ENCODE data around the gene FAM3D. TPM values are rescaled to one million over a fixed set of nuclear protein-coding genes. Genes with fewer than 3 reads are reported as not detected.

The FAM3D gene
- total and polyA plus RNA-seq, 5 donors from 2014 or later: not detected

GRCh38 chr3:58692484-58692883 lies 25.9 kb upstream of the FAM3D start:
- Mint-ChIP-seq H3K4me3 (no peak overlapping the region), H3K36me3 (no peaks in the 10 kb centered on the region), H3K9me3 (peaks cover 0 to 8% (median 2%) of the 10 kb centered on the region in 7 donors), H3K27me3 (peaks cover 6% of the 10 kb centered on the region), H3K4me1 (no peaks in the 10 kb centered on the region), H3K27ac (no peak overlapping the region)
- no peak overlapping the region for H3K27ac ChIP-seq (ENCODE audit: insufficient read depth, low read length, poor library complexity, severe bottlenecking)
- peaks cover 4 to 9% of the 10 kb centered on the region in 2 experiments for H3K9me3 ChIP-seq (ENCODE audit: control insufficient read depth in 2 of 2, low read length in 2 of 2)
- ATAC-seq (ENCODE audit: low read depth in 2 of 2) (no peak), DNase-seq (no peak)
- H3K36me3 ChIP-seq (ENCODE audit: control insufficient read depth, insufficient read depth, low read length): no peaks in the 10 kb centered on the region
- H3K4me3 ChIP-seq (ENCODE audit: low read depth, low read length): no peak overlapping the region
- no peaks in the 10 kb centered on the region for H3K27me3 ChIP-seq (ENCODE audit: control insufficient read depth, insufficient read depth, low read length)
- no peaks in the 10 kb centered on the region for H3K4me1 ChIP-seq (ENCODE audit: control insufficient read depth, insufficient read depth, low read length, poor library complexity, severe bottlenecking)

- peak in 1 of 3 donors; percentile 2 for DNase-seq
- no peak for ATAC-seq (ENCODE audit: low read depth in 2 of 2)
- no peak overlapping the region for H3K4me3 ChIP-seq (ENCODE audit: low read depth, low read length)
- H3K4me1 Mint-ChIP-seq: no peaks in the 10 kb centered on the region
- H3K36me3 ChIP-seq (ENCODE audit: control insufficient read depth, insufficient read depth, low read length): no peaks in the 10 kb centered on the region
- H3K9me3 ChIP-seq (ENCODE audit: control insufficient read depth in 2 of 2, low read length in 2 of 2): peaks cover 4 to 9% of the 10 kb centered on the region in 2 experiments
- H3K27ac Mint-ChIP-seq: no peak overlapping the region
- no peak overlapping the region for H3K27ac ChIP-seq (ENCODE audit: insufficient read depth, low read length, poor library complexity, severe bottlenecking)
- no peaks in the 10 kb centered on the region for H3K27me3 ChIP-seq (ENCODE audit: control insufficient read depth, insufficient read depth, low read length)
- no peaks in the 10 kb centered on the region for H3K36me3 Mint-ChIP-seq
- no peak overlapping the region for H3K4me3 Mint-ChIP-seq
- H3K9me3 Mint-ChIP-seq: peaks cover 0 to 8% (median 2%) of the 10 kb centered on the region in 7 donors
- H3K4me1 ChIP-seq (ENCODE audit: control insufficient read depth, insufficient read depth, low read length, poor library complexity, severe bottlenecking): no peaks in the 10 kb centered on the region
- peaks cover 6% of the 10 kb centered on the region for H3K27me3 Mint-ChIP-seq
Measured at GRCh38 chr3:58691997-58692396, 25.4 kb upstream of the FAM3D start.

GRCh38 chr3:58690490-58690889 lies 23.9 kb upstream of the FAM3D start:
- H3K36me3 ChIP-seq (ENCODE audit: control insufficient read depth, insufficient read depth, low read length): no peaks in the 10 kb centered on the region
- no peak overlapping the region for H3K4me3 ChIP-seq (ENCODE audit: low read depth, low read length)
- ATAC-seq (ENCODE audit: low read depth in 2 of 2) (no peak), DNase-seq (no peak)
- Mint-ChIP-seq H3K4me1 (no peaks in the 10 kb centered on the region), H3K27ac (no peak overlapping the region), H3K9me3 (peaks cover 0 to 10% (median 2%) of the 10 kb centered on the region in 7 donors), H3K36me3 (no peaks in the 10 kb centered on the region), H3K27me3 (peaks cover 6% of the 10 kb centered on the region), H3K4me3 (no peak overlapping the region)
- H3K27ac ChIP-seq (ENCODE audit: insufficient read depth, low read length, poor library complexity, severe bottlenecking): no peak overlapping the region
- H3K9me3 ChIP-seq (ENCODE audit: control insufficient read depth in 2 of 2, low read length in 2 of 2): peaks cover 4 to 9% of the 10 kb centered on the region in 2 experiments
- no peaks in the 10 kb centered on the region for H3K27me3 ChIP-seq (ENCODE audit: control insufficient read depth, insufficient read depth, low read length)
- no peaks in the 10 kb centered on the region for H3K4me1 ChIP-seq (ENCODE audit: control insufficient read depth, insufficient read depth, low read length, poor library complexity, severe bottlenecking)

- no peak for DNase-seq
- H3K27ac ChIP-seq (ENCODE audit: insufficient read depth, low read length, poor library complexity, severe bottlenecking): no peak overlapping the region
- Mint-ChIP-seq H3K9me3 (peaks cover 0 to 10% (median 2%) of the 10 kb centered on the region in 7 donors), H3K27ac (no peak overlapping the region), H3K4me1 (no peaks in the 10 kb centered on the region), H3K4me3 (no peak overlapping the region), H3K36me3 (no peaks in the 10 kb centered on the region), H3K27me3 (peaks cover 6% of the 10 kb centered on the region)
- H3K4me3 ChIP-seq (ENCODE audit: low read depth, low read length): no peak overlapping the region
- no peaks in the 10 kb centered on the region for H3K4me1 ChIP-seq (ENCODE audit: control insufficient read depth, insufficient read depth, low read length, poor library complexity, severe bottlenecking)
- H3K27me3 ChIP-seq (ENCODE audit: control insufficient read depth, insufficient read depth, low read length): no peaks in the 10 kb centered on the region
- no peaks in the 10 kb centered on the region for H3K36me3 ChIP-seq (ENCODE audit: control insufficient read depth, insufficient read depth, low read length)
- no peak for ATAC-seq (ENCODE audit: low read depth in 2 of 2)
- H3K9me3 ChIP-seq (ENCODE audit: control insufficient read depth in 2 of 2, low read length in 2 of 2): peaks cover 4 to 9% of the 10 kb centered on the region in 2 experiments
Measured at GRCh38 chr3:58688574-58688973, 22.0 kb upstream of the FAM3D start.

GRCh38 chr3:58686847-58687246 lies 20.3 kb upstream of the FAM3D start:
- ATAC-seq (ENCODE audit: low read depth in 2 of 2): no peak
- Histone ChIP-seq H3K4me1 (ENCODE audit: control insufficient read depth, insufficient read depth, low read length, poor library complexity, severe bottlenecking) (no peaks in the 10 kb centered on the region), H3K4me3 (ENCODE audit: low read depth, low read length) (no peak overlapping the region), H3K27me3 (ENCODE audit: control insufficient read depth, insufficient read depth, low read length) (no peaks in the 10 kb centered on the region), H3K27ac (ENCODE audit: insufficient read depth, low read length, poor library complexity, severe bottlenecking) (no peak overlapping the region), H3K9me3 (ENCODE audit: control insufficient read depth in 2 of 2, low read length in 2 of 2) (peaks cover 3 to 5% of the 10 kb centered on the region in 2 experiments), H3K36me3 (ENCODE audit: control insufficient read depth, insufficient read depth, low read length) (no peaks in the 10 kb centered on the region)
- Mint-ChIP-seq H3K9me3 (peaks cover 0 to 10% (median 3%) of the 10 kb centered on the region in 7 donors), H3K36me3 (no peaks in the 10 kb centered on the region), H3K4me1 (no peaks in the 10 kb centered on the region), H3K27me3 (peaks cover 6% of the 10 kb centered on the region), H3K4me3 (no peak overlapping the region), H3K27ac (peak overlapping the region in 1 of 3 donors; percentile 92)
- DNase-seq: no peak

- Histone ChIP-seq H3K4me1 (ENCODE audit: control insufficient read depth, insufficient read depth, low read length, poor library complexity, severe bottlenecking) (no peaks in the 10 kb centered on the region), H3K4me3 (ENCODE audit: low read depth, low read length) (no peak overlapping the region), H3K27ac (ENCODE audit: insufficient read depth, low read length, poor library complexity, severe bottlenecking) (no peak overlapping the region), H3K36me3 (ENCODE audit: control insufficient read depth, insufficient read depth, low read length) (no peaks in the 10 kb centered on the region), H3K27me3 (ENCODE audit: control insufficient read depth, insufficient read depth, low read length) (no peaks in the 10 kb centered on the region), H3K9me3 (ENCODE audit: control insufficient read depth in 2 of 2, low read length in 2 of 2) (no peaks in the 10 kb centered on the region)
- no peaks in the 10 kb centered on the region for H3K36me3 Mint-ChIP-seq
- H3K4me3 Mint-ChIP-seq: no peak overlapping the region
- DNase-seq (no peak), ATAC-seq (ENCODE audit: low read depth in 2 of 2) (no peak)
- peaks cover 0 to 7% (median 0%) of the 10 kb centered on the region in 7 donors for H3K9me3 Mint-ChIP-seq
- peaks cover 6% of the 10 kb centered on the region for H3K27me3 Mint-ChIP-seq
- H3K4me1 Mint-ChIP-seq: no peaks in the 10 kb centered on the region
- H3K27ac Mint-ChIP-seq: no peak overlapping the region
Measured at GRCh38 chr3:58685641-58686040, 19.1 kb upstream of the FAM3D start.

- Histone ChIP-seq H3K4me3 (ENCODE audit: low read depth, low read length) (no peak overlapping the region), H3K27me3 (ENCODE audit: control insufficient read depth, insufficient read depth, low read length) (no peaks in the 10 kb centered on the region), H3K36me3 (ENCODE audit: control insufficient read depth, insufficient read depth, low read length) (no peaks in the 10 kb centered on the region), H3K27ac (ENCODE audit: insufficient read depth, low read length, poor library complexity, severe bottlenecking) (no peak overlapping the region), H3K4me1 (ENCODE audit: control insufficient read depth, insufficient read depth, low read length, poor library complexity, severe bottlenecking) (no peaks in the 10 kb centered on the region), H3K9me3 (ENCODE audit: control insufficient read depth in 2 of 2, low read length in 2 of 2) (no peaks in the 10 kb centered on the region)
- DNase-seq: no peak
- peaks cover 6% of the 10 kb centered on the region for H3K27me3 Mint-ChIP-seq
- no peaks in the 10 kb centered on the region for H3K36me3 Mint-ChIP-seq
- no peak for ATAC-seq (ENCODE audit: low read depth in 2 of 2)
- H3K4me3 Mint-ChIP-seq: no peak overlapping the region
- no peaks in the 10 kb centered on the region for H3K4me1 Mint-ChIP-seq
- H3K27ac Mint-ChIP-seq: no peak overlapping the region
- peaks cover 0 to 3% (median 0%) of the 10 kb centered on the region in 7 donors for H3K9me3 Mint-ChIP-seq
Measured at GRCh38 chr3:58683466-58683865, 16.9 kb upstream of the FAM3D start.

GRCh38 chr3:58683001-58683458 lies 16.5 kb upstream of the FAM3D start:
- Mint-ChIP-seq H3K27me3 (peaks cover 6% of the 10 kb centered on the region), H3K4me1 (no peaks in the 10 kb centered on the region), H3K27ac (no peak overlapping the region), H3K4me3 (no peak overlapping the region), H3K9me3 (peaks cover 0 to 2% (median 0%) of the 10 kb centered on the region in 7 donors), H3K36me3 (no peaks in the 10 kb centered on the region)
- no peaks in the 10 kb centered on the region for H3K27me3 ChIP-seq (ENCODE audit: control insufficient read depth, insufficient read depth, low read length)
- no peak for DNase-seq
- H3K27ac ChIP-seq (ENCODE audit: insufficient read depth, low read length, poor library complexity, severe bottlenecking): no peak overlapping the region
- no peaks in the 10 kb centered on the region for H3K9me3 ChIP-seq (ENCODE audit: control insufficient read depth in 2 of 2, low read length in 2 of 2)
- H3K4me1 ChIP-seq (ENCODE audit: control insufficient read depth, insufficient read depth, low read length, poor library complexity, severe bottlenecking): no peaks in the 10 kb centered on the region
- no peak for ATAC-seq (ENCODE audit: low read depth in 2 of 2)
- H3K36me3 ChIP-seq (ENCODE audit: control insufficient read depth, insufficient read depth, low read length): no peaks in the 10 kb centered on the region
- no peak overlapping the region for H3K4me3 ChIP-seq (ENCODE audit: low read depth, low read length)
